ENCODE measurements around the gene ATP2C2. TPM values are rescaled to one million over a fixed set of nuclear protein-coding genes. Genes with fewer than 3 reads are reported as not detected.

ATP2C2 gene
- total and polyA plus RNA-seq, 9 of the 15 experiments (the other 6 are each of a cell fraction or from before 2014, with no cell fraction given), result 0.75 TPM; not detected in 8

GRCh38 chr16:84459533-84459894 is 91.2 kb downstream of the ATP2C2 start:
- Histone ChIP-seq H2AFZ (ENCODE audit: low read depth, low read length) (no peak overlapping the region), H3K9me1 (ENCODE audit: control insufficient read depth, insufficient read depth, low read length) (no peaks in the 10 kb centered on the region), H3K4me1 (replicated peaks in 1 of 2; ENCODE audit: control insufficient read depth in 2 of 2, insufficient read depth in 2 of 2, low read length in 2 of 2) (peaks cover 0 to 15% of the 10 kb centered on the region in 2 experiments; a peak in 2 of 5 replicates), H3K36me3 (ENCODE audit: control insufficient read depth, insufficient read depth, low read length) (no peaks in the 10 kb centered on the region), H3K4me3 (no peak overlapping the region), H3K27me3 (ENCODE audit: control insufficient read depth in 2 of 2, insufficient read depth in 2 of 2, low read length in 2 of 2) (peaks cover 53 to 62% of the 10 kb centered on the region in 2 experiments), H4K20me1 (replicated peaks; ENCODE audit: control insufficient read depth, insufficient read depth, low read length) (peaks cover 10% of the 10 kb centered on the region; the same call in 1 of the 2 replicates), H3K9ac (ENCODE audit: insufficient read depth in 1 of 2, low read depth in 2 of 2, low read length in 2 of 2) (no peak overlapping the region), H3K27ac (ENCODE audit: extremely low read depth, low read depth, low read length) (no peak overlapping the region), H3K9me3 (replicated peaks; ENCODE audit: control insufficient read depth, insufficient read depth, low read depth, low read length) (no peaks in the 10 kb centered on the region), H3K4me2 (ENCODE audit: insufficient read depth, low read length) (no peak overlapping the region), H3K79me2 (ENCODE audit: control insufficient read depth, insufficient read depth, low read length) (no peaks in the 10 kb centered on the region)
- intact Hi-C loops (cut with micrococcal nuclease), result no loop called here
- no peak for FAIRE-seq
- DNase-seq (ENCODE audit: extremely low read depth in 1 of 4, low spot score in 3 of 4), result no peak
- POLR2A ChIA-PET, result interaction anchor here (1.0 kb wide), 1 partner anchor 141 kb away, joined by 3 read pairs; no protein-coding TSS in a partner anchor
- TF ChIP-seq HCFC1 (IDR thresholded peaks at IDR 0.05; ENCODE audit: low read depth, low read length), result no peak
- TF ChIP-seq ZFP36 (IDR thresholded peaks at IDR 0.05; ENCODE audit: low read depth, low read length, partially characterized antibody), result peak; percentile 91
- 19% methylated on average over 2 of the region's 2 CpGs for WGBS (ENCODE audit: insufficient coverage, low coverage, missing lambda C conversion rate)
- no TSS peak for BruUV-seq (replicated peaks)
- CTCF ChIA-PET (ENCODE audit: low intra/inter-chr PET ratio), result no interaction called here
- ATAC-seq, result no peak
- in situ Hi-C loops (cut with MboI), result no loop called here

- H3K9me1 ChIP-seq (ENCODE audit: control insufficient read depth, insufficient read depth, low read length), result no peaks in the 10 kb centered on the region
- H3K27me3 ChIP-seq (ENCODE audit: control insufficient read depth in 2 of 2, insufficient read depth in 2 of 2, low read length in 2 of 2), result peaks cover 49 to 58% of the 10 kb centered on the region in 2 experiments
- ATAC-seq, result peak; percentile 59
- no peak overlapping the region for H3K27ac ChIP-seq (ENCODE audit: extremely low read depth, low read depth, low read length)
- peaks cover 0 to 15% of the 10 kb centered on the region in 2 experiments; a peak in 2 of 5 replicates for H3K4me1 ChIP-seq (replicated peaks in 1 of 2; ENCODE audit: control insufficient read depth in 2 of 2, insufficient read depth in 2 of 2, low read length in 2 of 2)
- H3K4me3 ChIP-seq, result no peak overlapping the region
- TF ChIP-seq HLTF (IDR thresholded peaks at IDR 0.05), result no peak
- TF ChIP-seq U2AF2 (optimal IDR thresholded peaks at IDR 0.05; ENCODE audit: low read depth, low read length), result no peak
- no peak for TF ChIP-seq SAP30 (IDR thresholded peaks at IDR 0.05; ENCODE audit: borderline replicate concordance, insufficient read depth, low read depth, low read length, poor library complexity, severe bottlenecking)
- peak; percentile 79; the same call in 1 of the 2 replicates for TF ChIP-seq ZKSCAN3 (CRISPR knock-in tag; IDR thresholded peaks at IDR 0.05)
- 0 out of 2 replicates have a peak, but pooled peaks have one; percentile 21 for TF ChIP-seq CBFA2T3 (IDR thresholded peaks at IDR 0.05)
- TF ChIP-seq TFAP4 (CRISPR knock-in tag; IDR thresholded peaks at IDR 0.05; ENCODE audit: borderline replicate concordance), result peak; percentile 48; the same call in 1 of the 2 replicates
- BruUV-seq (replicated peaks), result no TSS peak
- ChIA-PET POLR2A (interaction anchor here (1.0 kb wide), 1 partner anchor 140 kb away, joined by 3 read pairs; no protein-coding TSS in a partner anchor), CTCF (ENCODE audit: low intra/inter-chr PET ratio) (no interaction called here)
- H3K36me3 ChIP-seq (ENCODE audit: control insufficient read depth, insufficient read depth, low read length), result no peaks in the 10 kb centered on the region
- DNase-seq (ENCODE audit: extremely low read depth in 1 of 4, low spot score in 3 of 4), result no peak
- H3K9me3 ChIP-seq (replicated peaks; ENCODE audit: control insufficient read depth, insufficient read depth, low read depth, low read length), result no peaks in the 10 kb centered on the region
- no peak overlapping the region for H3K4me2 ChIP-seq (ENCODE audit: insufficient read depth, low read length)
- in situ Hi-C loops (cut with MboI), result no loop called here
- H4K20me1 ChIP-seq (replicated peaks; ENCODE audit: control insufficient read depth, insufficient read depth, low read length), result peaks cover 10% of the 10 kb centered on the region; the same call in 1 of the 2 replicates
- H3K79me2 ChIP-seq (ENCODE audit: control insufficient read depth, insufficient read depth, low read length), result no peaks in the 10 kb centered on the region
- intact Hi-C loops (cut with micrococcal nuclease), result no loop called here
- 4% methylated on average over 14 of the region's 14 CpGs for WGBS (ENCODE audit: insufficient coverage, low coverage, missing lambda C conversion rate)
- H2AFZ ChIP-seq (ENCODE audit: low read depth, low read length), result no peak overlapping the region
- no peak for FAIRE-seq
- no peak overlapping the region for H3K9ac ChIP-seq (ENCODE audit: insufficient read depth in 1 of 2, low read depth in 2 of 2, low read length in 2 of 2)
These were observed 91.6 kb downstream of the ATP2C2 start for GRCh38 chr16:84459941-84460405.

Measured in K562 (cell line).